IPS-20b (cell line): ENCODE results near the gene EPOP.
"Not testable (repeated sequence)": the region's sequence is repeated elsewhere in the genome, so short reads cannot be mapped to it uniquely, and the experiment has no call there.

Experiments used
- H3K27ac ChIP-seq: one replicate; pipeline ENCODE4 v1.5.1; 2013; ENCODE audit warnings: low read length
- H3K27me3 ChIP-seq: 2 replicates; pipeline ENCODE4 v1.6.1; 2013; ENCODE audit warnings: mild to moderate bottlenecking, low read length, inconsistent platforms; ENCODE audit not compliant: insufficient read depth
- H3K36me3 ChIP-seq: 2 replicates; pipeline ENCODE4 v1.6.1; 2013; ENCODE audit warnings: low read depth, mild to moderate bottlenecking, inconsistent platforms, low read length, moderate library complexity; ENCODE audit not compliant: insufficient read depth
- H3K4me1 ChIP-seq: 2 replicates; pipeline ENCODE4 v1.6.1; 2013; ENCODE audit warnings: mild to moderate bottlenecking, control low read depth, inconsistent platforms, low read length, moderate library complexity; ENCODE audit not compliant: insufficient read depth
- H3K4me3 ChIP-seq: 2 replicates; pipeline ENCODE4 v1.5.1; 2013; ENCODE audit warnings: mild to moderate bottlenecking, low read length, inconsistent platforms
- H3K9ac ChIP-seq: 2 replicates; pipeline ENCODE4 v1.6.1; 2013; ENCODE audit warnings: low read depth, mild to moderate bottlenecking, inconsistent platforms, low read length, moderate library complexity
- H3K9me3 ChIP-seq: 2 replicates; pipeline ENCODE4 v1.6.1; 2013; ENCODE audit warnings: mild to moderate bottlenecking, low read depth, low read length, inconsistent platforms; ENCODE audit not compliant: insufficient read depth

Gene EPOP

DNA sequence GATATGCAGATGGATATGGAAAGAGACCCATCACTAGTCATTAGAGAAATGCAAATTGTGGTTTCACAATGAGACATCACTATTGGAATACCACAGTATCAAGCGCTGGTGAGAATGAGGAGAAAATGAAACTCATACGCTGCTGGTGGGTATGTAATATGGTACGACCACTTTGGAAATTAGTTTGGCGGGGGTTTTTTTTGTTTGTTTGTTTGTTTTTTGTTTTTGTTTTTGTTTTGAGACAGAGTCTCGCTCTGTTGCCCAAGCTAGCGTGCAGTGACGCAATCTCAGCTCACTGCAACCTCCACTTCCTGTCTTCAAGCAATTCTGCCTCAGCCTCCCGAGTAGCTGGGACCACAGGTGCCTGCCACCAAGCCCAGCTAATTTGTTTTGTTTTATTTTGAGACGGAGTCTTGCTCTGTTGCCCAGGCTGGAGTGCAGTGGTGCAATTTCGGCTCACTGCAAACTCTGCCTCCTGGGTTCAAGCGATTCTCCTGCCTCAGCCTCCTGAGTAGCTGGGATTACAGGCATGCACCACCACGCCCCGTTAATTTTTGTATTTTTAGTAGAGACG, 49.9 kb downstream of the EPOP start:
- not testable (repeated sequence) for H3K4me1 ChIP-seq, H3K9me3 ChIP-seq, H3K27ac ChIP-seq, H3K9ac ChIP-seq, H3K36me3 ChIP-seq, H3K27me3 ChIP-seq, H3K4me3 ChIP-seq
